Hypothalamus (tissue), 51 donors: ENCODE measurements around the gene CDK5RAP2.
"Not testable (repeated sequence)": the region's sequence is repeated elsewhere in the genome, so short reads cannot be mapped to it uniquely, and the experiment has no call there.

Experiments
- DNase-seq, 51 donors: peaks; one replicate each; lab custom pipeline; 2025; lab: John Stamatoyannopoulos, UW

Gene CDK5RAP2

GRCh38 chr9:120522032-120522431, 57.9 kb downstream of the CDK5RAP2 start:
- no peak for DNase-seq

- DNase-seq: no peak
Measured at GRCh38 chr9:120521101-120521500, 58.9 kb downstream of the CDK5RAP2 start.

GRCh38 chr9:120515996-120516395, 64.0 kb downstream of the CDK5RAP2 start:
- DNase-seq: not testable (repeated sequence)

GRCh38 chr9:120515481-120515880, 64.5 kb downstream of the CDK5RAP2 start:
- DNase-seq: not testable (repeated sequence)

- DNase-seq: peak in 1 of 51 donors; percentile 5
Measured at GRCh38 chr9:120514405-120514804, 65.6 kb downstream of the CDK5RAP2 start.

- no peak for DNase-seq
Measured at GRCh38 chr9:120513825-120514396, 66.1 kb downstream of the CDK5RAP2 start.

- DNase-seq: no peak
Measured at GRCh38 chr9:120510816-120511215, 69.2 kb downstream of the CDK5RAP2 start.

- peak in 1 of 51 donors; percentile 8 for DNase-seq
Measured at GRCh38 chr9:120507936-120508510, 71.9 kb downstream of the CDK5RAP2 start.

- DNase-seq: no peak
Measured at GRCh38 chr9:120505186-120505585, 74.8 kb downstream of the CDK5RAP2 start.

GRCh38 chr9:120500733-120501132, 79.2 kb downstream of the CDK5RAP2 start:
- DNase-seq: no peak

GRCh38 chr9:120497865-120498264, 82.1 kb downstream of the CDK5RAP2 start:
- DNase-seq: not testable (repeated sequence)

- DNase-seq: not testable (repeated sequence)
Measured at GRCh38 chr9:120496438-120496837, 83.5 kb downstream of the CDK5RAP2 start.

GRCh38 chr9:120490888-120491595, 88.9 kb downstream of the CDK5RAP2 start:
- DNase-seq: no peak

- DNase-seq: no peak
Measured at GRCh38 chr9:120486835-120487234, 93.1 kb downstream of the CDK5RAP2 start.

- no peak for DNase-seq
Measured at GRCh38 chr9:120486347-120486746, 93.6 kb downstream of the CDK5RAP2 start.

GRCh38 chr9:120485788-120486187, 94.2 kb downstream of the CDK5RAP2 start:
- DNase-seq: no peak

GRCh38 chr9:120484162-120484561, 95.8 kb downstream of the CDK5RAP2 start:
- no peak for DNase-seq

GRCh38 chr9:120482424-120483186, 97.4 kb downstream of the CDK5RAP2 start:
- DNase-seq: peak in 2 of 51 donors; percentile 1 to 4

GRCh38 chr9:120481846-120482245, 98.1 kb downstream of the CDK5RAP2 start:
- DNase-seq: no peak

- DNase-seq: no peak
Measured at GRCh38 chr9:120481248-120481647, 98.7 kb downstream of the CDK5RAP2 start.

- DNase-seq: peak in 2 of 51 donors; percentile 1 to 4
Measured at GRCh38 chr9:120480707-120481106, 99.3 kb downstream of the CDK5RAP2 start.
